Psoas muscle (tissue), 8 donors: Measurements from ENCODE around the gene PEPD. TPM values are rescaled to one million over a fixed set of nuclear protein-coding genes. Genes with fewer than 3 reads are reported as not detected.

Source experiments
- ATAC-seq, 4 donors: fragments of 200-7000 bp; cut with Tn5 transposase; one replicate each; pipeline ENCODE4 v1.9.1; 2020; ENCODE audit warnings: moderate library complexity in 3 of 4, mild to moderate bottlenecking in 2 of 4
- DNase-seq, 2 donors: peaks; one replicate each; pipeline ENCODE4 v3.0.0-alpha.2; 2020
- H3K27ac ChIP-seq: fragments of 200-600 bp; one replicate; pipeline ENCODE4 v1.8.0; 2022
- H3K27me3 ChIP-seq, 3 donors: fragments of 200-600 bp in 1 of 3; one replicate each; pipeline versions ENCODE4 v1.6.1 to v1.8.0; 2013 to 2022; ENCODE audit warnings: low read length in 2 of 3, mild to moderate bottlenecking in 2 of 3, moderate library complexity in 1 of 3; ENCODE audit not compliant: insufficient read depth in 3 of 3
- H3K36me3 ChIP-seq, 2 donors: fragments of 200-600 bp in 1 of 2; one replicate each; pipeline versions ENCODE4 v1.6.1 to v1.8.0; 2013 to 2022; ENCODE audit warnings: low read depth in 1 of 2, mild to moderate bottlenecking in 1 of 2, moderate library complexity in 1 of 2; ENCODE audit not compliant: insufficient read depth in 1 of 2
- H3K4me1 ChIP-seq: fragments of 200-600 bp; one replicate; pipeline ENCODE4 v1.8.0; 2022
- H3K4me3 ChIP-seq: fragments of 200-600 bp; one replicate; pipeline ENCODE4 v1.8.0; 2022; ENCODE audit warnings: mild to moderate bottlenecking
- H3K9me3 ChIP-seq: fragments of 200-600 bp; one replicate; pipeline ENCODE4 v1.8.0; 2022
- WGBS, 3 donors: extraction: QIAGEN DNeasy Blood & Tissue Kit; methylation state at CpG; one replicate each; pipeline versions ENCODE4 v1.1.6 to v1.1.7; 2013; 5-methylcytosine and 5-hydroxymethylcytosine counted together
- intact Hi-C, 2 donors: fragments of 100-400 bp; cut with DNase I; formaldehyde crosslinking; loops; one replicate each; pipeline versions ENCODE4 v1.11.0 to v1.14.2; 2022
- polyA plus RNA-seq, 3 donors: library from polyadenylated mRNA; stranded (reverse); fragments of 200-250 nt; gene quantifications; one replicate each; pipeline ENCODE4 v1.2.3, GENCODE V29; 2013
- total RNA-seq, 4 donors: library from RNA; stranded (reverse); fragmentation: NEBNext Ultra II Directional in 2 of 4; extraction: Animal tissue kit (Norgen Biotek cat#: 25700) in 2 of 4; gene quantifications; one replicate each; pipeline versions ENCODE4 v1.2.1 to v1.2.4, GENCODE V29; 2021 to 2023
- TF ChIP-seq, protein P1 (sequence below): fragments of 200-600 bp; IDR thresholded peaks from one replicate; pipeline ENCODE4 v1.8.0; 2022; ENCODE audit warnings: antibody characterized with exemption
- donor health status: healthy with polysubstance abuse.
- donor health status: DM: no; HTN: no; CAD: no; lungs with moderate emphysema.
- donor health status: Bipolar disorder and iron deficiency.
- donor health status: healthy.
- donor health status: DM: yes; HTN: yes; CAD: no.
- donor health status: DM: no; HTN: no; CAD: no.
- donor health status: DM: no; HTN: no; CAD: no.
- donor health status: DM: yes; HTN: yes; CAD: no.

The PEPD gene
- total and polyA plus RNA-seq, 7 donors = 26.3 to 40.2 (median 35.1) TPM

DNA sequence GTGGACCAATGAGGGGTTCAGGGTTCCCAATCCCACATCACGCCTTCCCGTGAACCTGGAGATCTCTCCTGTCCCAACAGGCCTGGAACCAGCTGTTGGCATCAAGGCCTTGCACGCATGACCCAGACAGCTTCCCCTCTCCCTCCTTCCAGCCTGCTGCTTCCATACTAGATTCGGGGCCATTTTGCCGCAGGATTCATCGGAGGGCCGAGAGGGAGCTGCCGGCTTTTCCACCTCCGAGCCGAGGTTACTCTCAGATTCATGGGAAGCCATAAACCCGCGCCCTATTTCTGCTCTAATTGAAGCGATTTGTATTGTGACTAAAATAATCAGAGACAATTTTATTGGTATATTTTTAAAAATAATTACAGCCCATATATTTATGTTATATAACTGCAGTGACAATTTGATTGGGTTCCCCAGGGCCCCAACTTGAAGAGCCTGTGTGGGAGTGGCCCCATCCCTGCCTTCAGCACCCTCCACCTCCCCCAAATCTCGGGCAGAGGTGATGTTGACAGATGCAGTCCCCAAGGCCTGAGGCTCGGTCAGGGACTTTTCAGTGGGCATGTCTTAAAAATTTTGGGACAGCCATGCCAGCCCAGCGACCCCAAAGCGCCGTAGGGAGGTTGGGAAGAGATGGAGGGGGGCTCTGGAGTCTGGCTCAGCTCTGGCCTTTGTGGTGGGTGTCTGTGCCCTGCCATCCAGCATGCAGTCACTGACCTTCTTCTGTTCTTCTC lies 30.8 kb upstream of the PEPD start:
- Histone ChIP-seq H3K27ac (no peak overlapping the region), H3K4me3 (no peak overlapping the region), H3K4me1 (peaks cover under 1% of the 10 kb centered on the region), H3K36me3 (no peaks in the 10 kb centered on the region), H3K9me3 (no peaks in the 10 kb centered on the region), H3K27me3 (no peaks in the 10 kb centered on the region)
- 82 to 91% (median 85%) methylated on average over 18 of the region's 18 CpGs for WGBS, 3 donors
- ATAC-seq (no peak), DNase-seq (no peak)
- TF ChIP-seq, protein P1, sequence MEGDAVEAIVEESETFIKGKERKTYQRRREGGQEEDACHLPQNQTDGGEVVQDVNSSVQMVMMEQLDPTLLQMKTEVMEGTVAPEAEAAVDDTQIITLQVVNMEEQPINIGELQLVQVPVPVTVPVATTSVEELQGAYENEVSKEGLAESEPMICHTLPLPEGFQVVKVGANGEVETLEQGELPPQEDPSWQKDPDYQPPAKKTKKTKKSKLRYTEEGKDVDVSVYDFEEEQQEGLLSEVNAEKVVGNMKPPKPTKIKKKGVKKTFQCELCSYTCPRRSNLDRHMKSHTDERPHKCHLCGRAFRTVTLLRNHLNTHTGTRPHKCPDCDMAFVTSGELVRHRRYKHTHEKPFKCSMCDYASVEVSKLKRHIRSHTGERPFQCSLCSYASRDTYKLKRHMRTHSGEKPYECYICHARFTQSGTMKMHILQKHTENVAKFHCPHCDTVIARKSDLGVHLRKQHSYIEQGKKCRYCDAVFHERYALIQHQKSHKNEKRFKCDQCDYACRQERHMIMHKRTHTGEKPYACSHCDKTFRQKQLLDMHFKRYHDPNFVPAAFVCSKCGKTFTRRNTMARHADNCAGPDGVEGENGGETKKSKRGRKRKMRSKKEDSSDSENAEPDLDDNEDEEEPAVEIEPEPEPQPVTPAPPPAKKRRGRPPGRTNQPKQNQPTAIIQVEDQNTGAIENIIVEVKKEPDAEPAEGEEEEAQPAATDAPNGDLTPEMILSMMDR = no peak
- intact Hi-C loops = loop anchor here in 1 of 2 donors (2.0 kb wide), 1 partner anchor 76 kb away; no protein-coding TSS in a partner anchor

DNA sequence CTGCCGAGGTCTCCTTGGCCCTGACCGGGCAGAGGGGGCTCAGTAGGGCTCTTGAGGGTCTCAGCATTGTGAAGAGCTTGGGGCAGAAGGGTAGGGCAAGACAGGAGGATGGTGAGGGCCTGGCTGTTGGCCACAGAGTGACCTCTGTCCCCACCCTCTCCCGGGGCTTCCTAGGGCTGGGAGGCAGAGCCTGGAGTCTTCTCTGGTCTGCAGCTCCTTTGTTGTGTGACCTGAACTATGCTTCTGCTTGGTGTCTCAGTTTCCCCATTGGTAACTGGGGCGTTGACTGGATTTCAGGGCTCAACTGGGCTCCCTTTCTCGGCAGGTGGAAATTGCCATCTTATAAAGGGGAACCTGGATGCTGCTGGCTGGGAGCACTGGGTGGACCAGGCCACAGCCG lies 30.1 kb upstream of the PEPD start:
- TF ChIP-seq, protein P1 = no peak
- no peaks in the 10 kb centered on the region for H3K9me3 ChIP-seq
- ATAC-seq (no peak), DNase-seq (no peak)
- 80 to 88% (median 81%) methylated on average over 6 of the region's 6 CpGs for WGBS, 3 donors
- H3K36me3 ChIP-seq = no peaks in the 10 kb centered on the region
- intact Hi-C loops = loop anchor here in 1 of 2 donors (2.0 kb wide), 1 partner anchor 75 kb away; no protein-coding TSS in a partner anchor
- no peaks in the 10 kb centered on the region for H3K4me1 ChIP-seq
- no peak overlapping the region for H3K4me3 ChIP-seq
- H3K27ac ChIP-seq = no peak overlapping the region
- H3K27me3 ChIP-seq = no peaks in the 10 kb centered on the region

DNA sequence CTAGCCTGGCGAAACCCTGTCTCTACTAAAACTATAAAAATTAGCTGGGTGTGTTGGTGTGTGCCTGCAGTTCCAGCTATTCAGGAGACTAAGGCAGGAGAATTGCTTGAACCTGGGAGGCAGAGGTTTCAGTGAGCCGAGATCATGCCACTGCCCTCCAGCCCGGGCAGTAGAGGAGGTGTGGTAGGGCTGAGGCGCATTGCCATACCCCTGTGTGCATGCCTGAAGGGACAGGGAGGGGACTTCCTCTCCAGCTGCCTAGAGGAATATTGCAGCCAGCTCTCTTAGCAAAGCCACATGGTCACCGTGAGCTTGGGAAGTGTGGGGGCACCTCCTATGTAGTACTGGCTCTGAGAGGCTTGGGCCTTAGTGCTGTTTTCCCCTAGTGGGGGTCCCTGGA lies 29.2 kb upstream of the PEPD start:
- no peak for ATAC-seq
- Histone ChIP-seq H3K27ac (no peak overlapping the region), H3K27me3 (peaks cover 0 to 2% (median 0%) of the 10 kb centered on the region in 3 donors), H3K4me1 (no peaks in the 10 kb centered on the region), H3K36me3 (no peaks in the 10 kb centered on the region), H3K9me3 (no peaks in the 10 kb centered on the region), H3K4me3 (no peak overlapping the region)
- TF ChIP-seq, protein P1 = no peak
- DNase-seq = no peak
- 70 to 84% (median 71%) methylated on average over 5 of the region's 5 CpGs for WGBS, 3 donors
- intact Hi-C loops = no loop called here

DNA sequence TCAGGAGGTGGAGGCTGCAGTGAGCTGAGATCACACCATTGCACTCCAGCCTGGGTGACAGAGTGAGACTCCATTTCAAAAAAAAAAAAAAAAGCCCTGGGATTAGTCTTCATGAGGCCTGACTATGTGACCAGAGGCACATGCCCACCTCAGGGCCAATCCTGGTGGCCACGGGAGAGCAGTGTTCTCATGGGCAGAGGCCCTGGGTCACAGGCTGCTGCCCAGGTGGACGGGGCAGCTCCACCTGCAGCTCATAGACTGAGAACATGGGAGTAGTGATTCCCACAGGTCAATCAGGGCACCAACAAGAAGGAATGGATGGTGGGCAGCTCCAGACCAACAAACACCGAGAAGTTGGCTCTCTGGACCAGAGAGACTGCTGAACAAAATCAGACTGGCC lies 26.1 kb upstream of the PEPD start:
- no peak for DNase-seq
- Histone ChIP-seq H3K9me3 (no peaks in the 10 kb centered on the region), H3K4me1 (no peaks in the 10 kb centered on the region), H3K27ac (no peak overlapping the region), H3K27me3 (peaks cover 0 to 10% (median 5%) of the 10 kb centered on the region in 3 donors), H3K36me3 (no peaks in the 10 kb centered on the region), H3K4me3 (no peak overlapping the region)
- WGBS, 3 donors = 68 to 89% (median 70%) methylated on average over 3 of the region's 3 CpGs
- TF ChIP-seq, protein P1 = no peak
- ATAC-seq = no peak
- intact Hi-C loops = no loop called here

DNA sequence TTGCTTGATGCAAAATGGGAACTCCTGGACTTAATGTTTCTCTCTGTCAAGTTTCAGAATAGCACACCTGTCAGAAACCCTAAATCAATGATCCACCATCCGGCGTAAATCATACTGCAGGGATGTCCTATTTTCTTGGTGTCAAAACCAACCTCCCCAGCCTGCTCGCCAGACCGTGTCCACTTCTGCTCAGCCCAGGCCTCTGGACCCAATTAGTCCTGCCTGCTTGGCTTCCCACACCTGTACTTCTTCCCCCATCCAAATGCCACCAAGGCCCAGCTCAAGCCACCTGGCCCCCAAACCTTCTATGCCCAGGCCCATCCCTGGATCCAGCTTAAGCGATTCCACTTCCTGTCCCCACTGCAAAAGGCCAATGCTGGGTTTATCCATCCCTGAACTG lies 25.1 kb upstream of the PEPD start:
- DNase-seq (no peak), ATAC-seq (no peak)
- no peak overlapping the region for H3K4me3 ChIP-seq
- peaks cover 0 to 10% (median 5%) of the 10 kb centered on the region in 3 donors for H3K27me3 ChIP-seq
- TF ChIP-seq, protein P1 = no peak
- H3K4me1 ChIP-seq = no peaks in the 10 kb centered on the region
- H3K36me3 ChIP-seq = no peaks in the 10 kb centered on the region
- intact Hi-C loops = no loop called here
- WGBS, 3 donors = 84 to 90% (median 85%) methylated on average over 5 of the region's 5 CpGs
- no peaks in the 10 kb centered on the region for H3K9me3 ChIP-seq
- no peak overlapping the region for H3K27ac ChIP-seq
